K562 (cell line): ENCODE results near the gene STARD13. TPM values are rescaled to one million over a fixed set of nuclear protein-coding genes. Genes with fewer than 3 reads are reported as not detected.

Experiments
- ATAC-seq: fragments of 200-7000 bp; cut with Tn5 transposase; 3 replicates; pipeline ENCODE4 v1.9.1; 2020; ENCODE audit warnings: moderate library complexity
- BruUV-seq: library from RNA; stranded (reverse); fragments of 400-500 nt; replicated peaks from 2 replicates; lab custom pipeline; 2021; lab: Mats Ljungman, UMichigan
- CTCF ChIA-PET: fragments of 300-600 bp; formaldehyde crosslinking; extraction: SDS; loops from one replicate; lab custom pipeline; 2021; ENCODE audit warnings: low intra/inter-chr PET ratio; lab: Yijun Ruan, JAX
- POLR2A ChIA-PET: fragments of 300-600, 350-650 bp; sonication (Branson Sonifier 250); formaldehyde crosslinking; extraction: SDS; loops from one replicate; lab custom pipeline; 2021; ENCODE audit warnings: antibody characterized with exemption, inconsistent platforms; lab: Yijun Ruan, JAX
- DNase-seq, 4 experiments: peaks; one replicate each; pipeline versions ENCODE4 v3.0.0 to v3.0.0-alpha.2; 2011 to 2018; ENCODE audit warnings: low spot score in 3 of 4, mixed read lengths in 3 of 4; ENCODE audit errors: extremely low read depth in 1 of 4
- FAIRE-seq: peaks from 2 replicates; lab custom pipeline; 2011; peaks lifted over from hg19 to GRCh38; lab: Jason Lieb, UNC
- H2AFZ ChIP-seq: 2 replicates; pipeline ENCODE4 v1.6.0; 2011; ENCODE audit warnings: low read depth, low read length, control low read depth, inconsistent platforms
- H3K27ac ChIP-seq: fragments of 200-600 bp; 3 replicates; pipeline ENCODE4 v1.8.0; 2011; ENCODE audit warnings: low read depth, mild to moderate bottlenecking, control low read depth, inconsistent platforms, low read length, moderate library complexity, mixed read lengths; ENCODE audit errors: extremely low read depth
- H3K27me3 ChIP-seq, 2 experiments: fragments of 300-600 bp in 1 of 2; 2 replicates in 1 of 2; 3 replicates in 1 of 2; pipeline versions ENCODE4 v1.6.0 to v1.8.0; 2011; ENCODE audit warnings: inconsistent platforms in 2 of 2, low read length in 2 of 2, mild to moderate bottlenecking in 1 of 2, mixed read lengths in 1 of 2, moderate library complexity in 1 of 2; ENCODE audit not compliant: control insufficient read depth in 2 of 2, insufficient read depth in 2 of 2
- H3K36me3 ChIP-seq: fragments of 300-600 bp; 3 replicates; pipeline ENCODE4 v1.8.0; 2011; ENCODE audit warnings: mild to moderate bottlenecking, low read length, inconsistent platforms; ENCODE audit not compliant: control insufficient read depth, insufficient read depth
- H3K4me1 ChIP-seq, 2 experiments: fragments of 200-600 bp in 1 of 2; replicated peaks in 1 of 2; 2 replicates in 1 of 2; 3 replicates in 1 of 2; pipeline versions ENCODE4 v1.5.1 to v1.8.0; 2011; ENCODE audit warnings: inconsistent platforms in 2 of 2, low read length in 2 of 2, mild to moderate bottlenecking in 1 of 2, mixed read lengths in 1 of 2, moderate library complexity in 1 of 2; ENCODE audit not compliant: control insufficient read depth in 2 of 2, insufficient read depth in 2 of 2
- H3K4me2 ChIP-seq: 2 replicates; pipeline ENCODE4 v1.6.1; 2011; ENCODE audit warnings: low read length, control low read depth, inconsistent platforms, mixed read lengths; ENCODE audit not compliant: insufficient read depth
- H3K4me3 ChIP-seq: fragments of 200-600 bp; sonication (generic), shearing (Covaris generic); 2 replicates; pipeline ENCODE4 v1.5.1; 2016; ENCODE audit warnings: control low read depth, inconsistent platforms
- H3K79me2 ChIP-seq: fragments of 200-600 bp; 3 replicates; pipeline ENCODE4 v1.8.0; 2011; ENCODE audit warnings: low read length, inconsistent platforms; ENCODE audit not compliant: control insufficient read depth, insufficient read depth
- H3K9ac ChIP-seq, 2 experiments: 2 replicates each; pipeline versions ENCODE4 v1.6.0 to v1.6.1; 2011; ENCODE audit warnings: low read depth in 2 of 2, low read length in 2 of 2, control low read depth in 1 of 2, inconsistent platforms in 1 of 2, mild to moderate bottlenecking in 1 of 2, mixed read lengths in 1 of 2; ENCODE audit not compliant: insufficient read depth in 1 of 2
- H3K9me1 ChIP-seq: one replicate; pipeline ENCODE4 v1.6.0; 2011; ENCODE audit warnings: inconsistent platforms, mild to moderate bottlenecking, low read length, moderate library complexity; ENCODE audit not compliant: control insufficient read depth, insufficient read depth
- H3K9me3 ChIP-seq: replicated peaks from 2 replicates; pipeline ENCODE4 v1.5.1; 2011; ENCODE audit warnings: low read depth, low read length, inconsistent platforms; ENCODE audit not compliant: control insufficient read depth, insufficient read depth
- H4K20me1 ChIP-seq: replicated peaks from 2 replicates; pipeline ENCODE4 v1.6.1; 2011; ENCODE audit warnings: low read length, inconsistent platforms, mixed read lengths; ENCODE audit not compliant: control insufficient read depth, insufficient read depth
- CREB5 ChIP-seq: fragments of 250-450 bp; sonication (Bioruptor Pico); IDR thresholded peaks from 2 replicates; pipeline ENCODE4 v1.5.0; 2020; ENCODE audit warnings: mild to moderate bottlenecking
- E4F1 ChIP-seq: fragments of 250-450 bp; sonication (Bioruptor Pico); IDR thresholded peaks from 2 replicates; pipeline ENCODE4 v1.5.0; 2021; ENCODE audit warnings: mild to moderate bottlenecking, borderline replicate concordance
- KAT8 ChIP-seq: fragments of 450-650 bp; IDR thresholded peaks from 2 replicates; pipeline ENCODE4 v1.6.1; 2016; ENCODE audit warnings: low read depth, mild to moderate bottlenecking
- NFE2 ChIP-seq: IDR thresholded peaks from 2 replicates; pipeline ENCODE4 v1.6.1; 2014; ENCODE audit warnings: antibody characterized with exemption, low read depth
- SIN3A ChIP-seq, 2 experiments: fragments of 150-350 bp in 1 of 2; IDR thresholded peaks; 2 replicates each; pipeline ENCODE4 v1.6.1; 2011 to 2016; ENCODE audit warnings: borderline replicate concordance in 2 of 2, low read depth in 2 of 2, low read length in 2 of 2, mild to moderate bottlenecking in 2 of 2, moderate library complexity in 2 of 2; ENCODE audit not compliant: control insufficient read depth in 1 of 2
- ZNF316 ChIP-seq: fragments of 450-650 bp; IDR thresholded peaks from 2 replicates; pipeline ENCODE4 v1.6.1; 2016
- ZNF551 ChIP-seq: fragments of 250-450 bp; sonication (Bioruptor Pico); IDR thresholded peaks from 2 replicates; pipeline ENCODE4 v1.5.0; 2021; ENCODE audit warnings: mild to moderate bottlenecking, moderate library complexity
- ZNF707 ChIP-seq: fragments of 250-450 bp; sonication (Bioruptor Pico); conservative IDR thresholded peaks from 2 replicates; pipeline ENCODE4 v1.8.0; 2022; ENCODE audit warnings: inconsistent platforms, mild to moderate bottlenecking, moderate library complexity
- ZSCAN32 ChIP-seq: fragments of 450-650 bp; formaldehyde crosslinking; IDR thresholded peaks from 2 replicates; pipeline ENCODE4 v1.4.0; 2020; ENCODE audit warnings: mild to moderate bottlenecking, moderate library complexity
- WGBS: fragments of 100-300 bp; shearing (Covaris generic); methylation state at CpG from one replicate; pipeline ENCODE4 v1.1.6; 2016; ENCODE audit warnings: low coverage, mixed read lengths; ENCODE audit not compliant: insufficient coverage; ENCODE audit errors: missing lambda C conversion rate; 5-methylcytosine and 5-hydroxymethylcytosine counted together
- in situ Hi-C: fragments of 300-500 bp; cut with MboI; formaldehyde crosslinking; loops from 4 replicates; pipeline ENCODE4 v1.15.0; 2018; ENCODE audit warnings: inconsistent platforms, mixed read lengths
- intact Hi-C: fragments of 100-400 bp; cut with micrococcal nuclease; formaldehyde crosslinking; loops from 2 replicates; pipeline ENCODE4 v1.14.2; 2022
- polyA plus RNA-seq, 8 experiments: library from polyadenylated mRNA; depleted of rRNA in 4 of 8; stranded (reverse) in 5 of 8; unstranded in 3 of 8; fragments of >200 nt; fragmentation: Nextera tagmentation in 2 of 8; fragmentation: Illumina TruSeq in 1 of 8; extraction: Ambion mirVana in 2 of 8; extraction: Trizol in 1 of 8; gene quantifications; 2 replicates each; pipeline versions ENCODE4 v1.2.1 to v1.2.3, GENCODE V29; 2011 to 2014; ENCODE audit warnings: inconsistent platforms in 1 of 8, missing spikeins in 1 of 8
- total RNA-seq, 7 experiments: library from RNA; depleted of rRNA in 6 of 7; stranded (reverse); fragments of >200 nt in 6 of 7; fragmentation: Illumina TruSeq in 2 of 7; extraction: Trizol in 2 of 7; gene quantifications; 2 replicates each; pipeline versions ENCODE4 v1.2.1 to v1.2.3, GENCODE V29; 2011 to 2021; ENCODE audit warnings: low replicate concordance in 1 of 7
- TF ChIP-seq, protein P1 (sequence below): fragments of 450-650 bp; formaldehyde crosslinking; IDR thresholded peaks from 2 replicates; pipeline ENCODE4 v1.4.0; 2020; ENCODE audit warnings: mild to moderate bottlenecking, moderate library complexity
- TF ChIP-seq, protein P2 (sequence below): fragments of 450-650 bp; formaldehyde crosslinking; IDR thresholded peaks from 2 replicates; pipeline ENCODE4 v1.4.0; 2020; ENCODE audit warnings: mild to moderate bottlenecking
- TF ChIP-seq, protein P3 (sequence below), 3 experiments: fragments of 200-800 bp in 1 of 3; sonication (Bioruptor generic) in 1 of 3; sonication (generic) in 1 of 3; formaldehyde crosslinking in 1 of 3; IDR thresholded peaks; 2 replicates each; pipeline versions ENCODE4 v1.6.1 to v1.8.0; 2016 to 2022; ENCODE audit warnings: mild to moderate bottlenecking in 2 of 3, missing compliant biosample characterization in 2 of 3, missing genetic modification characterization in 2 of 3, missing genetic modification reagents in 1 of 3

Gene STARD13
- total and polyA plus RNA-seq, 9 of the 15 experiments (the other 6 are each of a cell fraction or from before 2014, with no cell fraction given) = 0.11 TPM; not detected in 8

- Histone ChIP-seq H3K9me3 (no peaks in the 10 kb centered on the region), H3K4me1 (no peaks in the 10 kb centered on the region), H3K9ac (no peak overlapping the region), H3K27ac (no peak overlapping the region), H2AFZ (no peak overlapping the region), H4K20me1 (no peaks in the 10 kb centered on the region), H3K36me3 (no peaks in the 10 kb centered on the region), H3K9me1 (no peaks in the 10 kb centered on the region), H3K79me2 (no peaks in the 10 kb centered on the region), H3K4me3 (no peak overlapping the region), H3K4me2 (no peak overlapping the region), H3K27me3 (no peaks in the 10 kb centered on the region)
- no peak for FAIRE-seq
- no peak for ATAC-seq
- intact Hi-C loops = no loop called here
- in situ Hi-C loops = no loop called here
- CTCF ChIA-PET = no interaction called here
- POLR2A ChIA-PET = interaction anchor here (0.8 kb wide), 1 partner anchor 296 kb away, joined by 3 read pairs; no protein-coding TSS in a partner anchor
- 0% methylated on average over 2 of the region's 2 CpGs for WGBS
- no peak for DNase-seq
- no TSS peak for BruUV-seq
- no peak for TF ChIP-seq CREB5 (CRISPR knock-in tag)
- TF ChIP-seq, protein P1, sequence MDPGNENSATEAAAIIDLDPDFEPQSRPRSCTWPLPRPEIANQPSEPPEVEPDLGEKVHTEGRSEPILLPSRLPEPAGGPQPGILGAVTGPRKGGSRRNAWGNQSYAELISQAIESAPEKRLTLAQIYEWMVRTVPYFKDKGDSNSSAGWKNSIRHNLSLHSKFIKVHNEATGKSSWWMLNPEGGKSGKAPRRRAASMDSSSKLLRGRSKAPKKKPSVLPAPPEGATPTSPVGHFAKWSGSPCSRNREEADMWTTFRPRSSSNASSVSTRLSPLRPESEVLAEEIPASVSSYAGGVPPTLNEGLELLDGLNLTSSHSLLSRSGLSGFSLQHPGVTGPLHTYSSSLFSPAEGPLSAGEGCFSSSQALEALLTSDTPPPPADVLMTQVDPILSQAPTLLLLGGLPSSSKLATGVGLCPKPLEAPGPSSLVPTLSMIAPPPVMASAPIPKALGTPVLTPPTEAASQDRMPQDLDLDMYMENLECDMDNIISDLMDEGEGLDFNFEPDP (CRISPR knock-in tag) = no peak
- TF ChIP-seq, protein P2, sequence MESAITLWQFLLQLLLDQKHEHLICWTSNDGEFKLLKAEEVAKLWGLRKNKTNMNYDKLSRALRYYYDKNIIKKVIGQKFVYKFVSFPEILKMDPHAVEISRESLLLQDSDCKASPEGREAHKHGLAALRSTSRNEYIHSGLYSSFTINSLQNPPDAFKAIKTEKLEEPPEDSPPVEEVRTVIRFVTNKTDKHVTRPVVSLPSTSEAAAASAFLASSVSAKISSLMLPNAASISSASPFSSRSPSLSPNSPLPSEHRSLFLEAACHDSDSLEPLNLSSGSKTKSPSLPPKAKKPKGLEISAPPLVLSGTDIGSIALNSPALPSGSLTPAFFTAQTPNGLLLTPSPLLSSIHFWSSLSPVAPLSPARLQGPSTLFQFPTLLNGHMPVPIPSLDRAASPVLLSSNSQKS (CRISPR knock-in tag) = no peak
- TF ChIP-seq E4F1 = no peak
- no peak for TF ChIP-seq ZNF707 (CRISPR knock-in tag)
- no peak for TF ChIP-seq ZNF316
- no peak for TF ChIP-seq SIN3A (IDR thresholded peaks at IDR 0.05; ENCODE audit: borderline replicate concordance in 2 of 2, control insufficient read depth in 1 of 2, low read depth in 2 of 2, low read length in 2 of 2)
- TF ChIP-seq ZNF551 (CRISPR knock-in tag) = no peak
- TF ChIP-seq ZSCAN32 = no peak
- TF ChIP-seq, protein P3, sequence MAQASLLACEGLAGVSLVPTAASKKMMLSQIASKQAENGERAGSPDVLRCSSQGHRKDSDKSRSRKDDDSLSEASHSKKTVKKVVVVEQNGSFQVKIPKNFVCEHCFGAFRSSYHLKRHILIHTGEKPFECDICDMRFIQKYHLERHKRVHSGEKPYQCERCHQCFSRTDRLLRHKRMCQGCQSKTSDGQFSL (CRISPR knock-in tag; IDR thresholded peaks at IDR 0.05) = no peak
- TF ChIP-seq, protein P3 (tag; IDR thresholded peaks at IDR 0.05) = no peak
- TF ChIP-seq KAT8 = no peak
- TF ChIP-seq NFE2 = no peak
These were observed 109.6 kb downstream of the STARD13 start for GRCh38 chr13:33175991-33176390.
